GM18519 (cell line): ENCODE data around the gene CCDC150.

Experiments used
- ATAC-seq: cut with Tn5 transposase; IDR thresholded peaks from one replicate; pipeline ENCODE4 v1.9.1; 2021; ENCODE audit warnings: mild to moderate bottlenecking, moderate library complexity; ENCODE audit not compliant: unreplicated experiment, low FRiP score

The CCDC150 gene

GRCh38 chr2:196758474-196759377 lies 119.2 kb downstream of the CCDC150 start:
- no peak for ATAC-seq

GRCh38 chr2:196759378-196759706 lies 119.8 kb downstream of the CCDC150 start:
- no peak for ATAC-seq

- no peak for ATAC-seq
Observed at GRCh38 chr2:196767101-196767500, 127.6 kb downstream of the CCDC150 start.
